Measurements from ENCODE around the gene SEMG2.

Gene SEMG2, protein sequence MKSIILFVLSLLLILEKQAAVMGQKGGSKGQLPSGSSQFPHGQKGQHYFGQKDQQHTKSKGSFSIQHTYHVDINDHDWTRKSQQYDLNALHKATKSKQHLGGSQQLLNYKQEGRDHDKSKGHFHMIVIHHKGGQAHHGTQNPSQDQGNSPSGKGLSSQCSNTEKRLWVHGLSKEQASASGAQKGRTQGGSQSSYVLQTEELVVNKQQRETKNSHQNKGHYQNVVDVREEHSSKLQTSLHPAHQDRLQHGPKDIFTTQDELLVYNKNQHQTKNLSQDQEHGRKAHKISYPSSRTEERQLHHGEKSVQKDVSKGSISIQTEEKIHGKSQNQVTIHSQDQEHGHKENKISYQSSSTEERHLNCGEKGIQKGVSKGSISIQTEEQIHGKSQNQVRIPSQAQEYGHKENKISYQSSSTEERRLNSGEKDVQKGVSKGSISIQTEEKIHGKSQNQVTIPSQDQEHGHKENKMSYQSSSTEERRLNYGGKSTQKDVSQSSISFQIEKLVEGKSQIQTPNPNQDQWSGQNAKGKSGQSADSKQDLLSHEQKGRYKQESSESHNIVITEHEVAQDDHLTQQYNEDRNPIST

DNA sequence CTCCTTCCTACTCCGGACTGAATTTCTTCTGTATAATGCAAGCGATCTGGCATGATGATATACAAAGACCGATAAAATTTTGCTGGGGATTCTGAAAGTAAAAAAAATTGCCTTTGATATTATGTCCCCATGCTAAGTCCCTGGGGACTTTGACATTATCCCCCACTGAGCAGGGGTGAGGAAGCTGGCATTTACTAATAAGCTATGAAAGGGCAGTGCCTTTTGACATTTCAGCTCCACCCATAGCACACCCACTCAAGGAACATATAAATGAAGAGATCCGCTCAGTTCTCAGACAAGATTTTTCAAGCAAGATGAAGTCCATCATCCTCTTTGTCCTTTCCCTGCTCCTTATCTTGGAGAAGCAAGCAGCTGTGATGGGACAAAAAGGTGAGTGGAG, at the start of gene SEMG2:
Gene SEMG2 (plus strand): TSS at position 298 of the 400 bp plus-strand sequence. CDS start 17 bp downstream, at position 315.
- DNase-seq (ENCODE audit: low spot score): no peak

DNA sequence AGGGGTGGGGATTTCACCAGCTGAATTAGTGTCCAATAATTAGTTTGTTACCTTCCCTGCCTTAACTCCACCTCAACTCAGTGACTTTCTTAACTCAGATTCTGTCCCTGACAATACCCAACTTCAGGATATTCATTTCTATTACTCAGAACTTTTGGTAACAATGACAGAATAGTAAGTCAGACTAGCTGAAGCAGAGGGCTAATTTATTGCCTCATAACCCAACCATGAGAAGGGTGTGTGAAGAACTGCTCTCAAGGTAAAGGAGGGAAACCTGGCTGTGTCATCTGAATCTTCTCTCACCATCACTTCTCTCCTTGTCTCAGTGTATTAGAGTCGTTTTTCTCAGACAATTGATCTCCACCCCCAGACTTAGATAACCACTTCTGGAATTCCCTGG, 47.7 kb upstream of the SEMG2 start:
- DNase-seq (ENCODE audit: low spot score): no peak

DNA sequence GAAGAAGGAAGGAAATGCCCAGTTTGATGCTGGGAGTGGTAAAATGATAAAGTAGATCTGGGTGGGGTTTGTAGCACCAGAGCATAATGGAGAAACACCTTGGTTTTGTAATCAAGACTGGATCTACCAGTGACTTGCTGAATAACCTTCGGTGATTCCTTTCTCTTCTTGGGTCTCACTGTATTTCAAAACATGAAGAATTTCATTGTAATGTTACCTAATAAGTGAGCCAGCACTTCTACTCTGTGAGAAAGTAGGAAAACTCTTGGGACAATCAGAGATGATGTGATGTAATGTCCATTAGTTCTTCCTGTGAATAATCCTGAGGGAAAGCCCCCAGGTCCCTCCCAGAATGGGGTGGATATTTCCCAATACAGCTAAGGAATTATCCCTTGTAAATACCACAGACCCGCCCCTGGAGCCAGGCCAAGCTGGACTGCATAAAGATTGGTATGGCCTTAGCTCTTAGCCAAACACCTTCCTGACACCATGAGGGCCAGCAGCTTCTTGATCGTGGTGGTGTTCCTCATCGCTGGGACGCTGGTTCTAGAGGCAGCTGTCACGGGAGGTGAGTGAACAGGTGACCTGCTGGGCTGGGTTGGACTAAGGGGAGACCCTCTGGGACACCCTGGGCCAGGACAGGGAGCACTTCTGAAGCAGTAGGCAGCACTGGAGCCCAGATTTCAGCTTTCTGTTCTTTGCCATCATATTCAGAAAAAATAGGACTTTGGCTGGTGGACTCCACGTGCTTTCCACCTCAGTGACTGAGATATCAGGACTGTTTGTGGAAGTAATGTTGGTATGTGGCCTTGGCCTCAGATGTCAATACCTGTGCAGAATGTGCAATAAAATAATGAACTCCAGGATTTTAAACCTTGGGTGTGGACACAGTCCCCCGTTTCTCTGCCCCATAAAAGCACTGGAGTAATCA, 46.5 kb upstream of the SEMG2 start, which contains the start of gene PI3:
Gene PI3 (plus strand): TSS at position 469 of the 931 bp plus-strand sequence. CDS start 21 bp downstream, at position 490.
- no peak for DNase-seq (ENCODE audit: low spot score)

DNA sequence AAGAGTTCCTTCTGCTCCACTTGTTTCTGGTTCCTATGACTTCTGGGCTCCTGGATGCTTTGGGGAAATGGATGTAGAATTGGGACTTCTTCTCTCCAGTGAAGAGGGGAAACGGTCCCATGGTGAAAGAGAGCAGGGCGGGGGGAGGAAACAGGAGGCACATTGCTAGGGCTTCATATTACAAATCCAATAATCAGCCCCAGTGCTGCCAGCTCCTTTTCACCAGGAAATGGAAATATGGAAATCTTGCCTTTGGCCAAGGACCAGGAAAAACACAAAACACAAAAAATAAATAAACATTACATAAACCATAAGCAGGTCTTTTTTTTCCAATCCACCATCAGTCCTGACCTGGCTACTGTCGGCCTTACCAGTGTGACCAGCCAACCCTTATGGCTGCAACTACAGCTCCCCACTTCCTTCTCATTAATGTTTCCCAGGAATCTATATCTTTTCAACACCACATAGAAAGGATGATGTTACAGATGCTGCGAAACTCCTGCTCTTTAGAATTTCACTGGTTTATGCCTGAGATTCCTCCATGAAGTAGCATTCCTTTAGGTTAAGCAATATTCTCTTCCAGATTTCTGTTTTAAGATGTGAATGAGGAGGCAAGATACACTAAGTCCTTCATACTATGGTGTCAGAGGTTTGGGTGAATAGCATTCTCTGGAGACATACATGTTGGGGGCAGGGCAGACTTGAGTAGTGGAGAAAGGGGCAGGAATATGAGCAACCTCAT, 44.5 kb upstream of the SEMG2 start:
- DNase-seq (ENCODE audit: low spot score): no peak

DNA sequence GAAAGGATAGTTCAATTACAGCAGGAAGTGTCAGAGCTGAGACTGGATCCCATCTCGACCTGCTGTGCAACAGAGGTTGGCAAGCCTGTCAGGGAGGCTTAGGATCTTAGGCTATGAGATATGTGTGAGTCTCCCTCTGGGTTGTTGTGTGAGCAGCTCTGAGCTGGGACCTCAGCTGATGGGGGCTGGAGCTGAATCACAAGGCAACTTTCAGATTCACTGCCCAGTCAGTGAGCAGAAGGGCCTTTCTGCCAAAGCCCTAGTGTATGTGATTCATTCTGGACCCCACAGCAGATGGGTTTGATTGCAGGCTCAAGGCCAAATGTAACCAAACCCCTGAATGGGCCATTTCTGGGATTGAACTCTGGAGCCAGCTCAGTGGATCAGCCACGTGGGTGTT, 42.0 kb upstream of the SEMG2 start:
- DNase-seq (ENCODE audit: low spot score): no peak

DNA sequence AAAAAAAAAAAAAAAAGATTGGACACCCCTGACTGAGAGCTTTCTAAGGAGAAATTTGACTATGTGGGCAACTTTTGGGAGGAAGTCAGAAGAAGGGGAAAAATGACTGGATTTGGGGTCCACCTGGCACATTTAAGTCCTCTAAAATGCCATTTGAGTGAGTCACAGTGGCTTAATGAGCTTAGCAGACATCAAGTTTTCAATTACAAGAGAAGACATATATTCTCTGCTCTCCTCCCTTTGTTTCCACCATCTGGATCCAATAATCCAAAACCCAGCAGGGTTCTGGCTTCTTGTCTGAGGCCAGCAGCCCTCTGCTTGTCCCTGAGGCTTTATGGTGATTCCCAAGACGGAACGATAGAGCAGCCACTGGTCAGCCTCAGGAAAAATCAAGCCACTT, 39.5 kb upstream of the SEMG2 start:
- no peak for DNase-seq (ENCODE audit: low spot score)

DNA sequence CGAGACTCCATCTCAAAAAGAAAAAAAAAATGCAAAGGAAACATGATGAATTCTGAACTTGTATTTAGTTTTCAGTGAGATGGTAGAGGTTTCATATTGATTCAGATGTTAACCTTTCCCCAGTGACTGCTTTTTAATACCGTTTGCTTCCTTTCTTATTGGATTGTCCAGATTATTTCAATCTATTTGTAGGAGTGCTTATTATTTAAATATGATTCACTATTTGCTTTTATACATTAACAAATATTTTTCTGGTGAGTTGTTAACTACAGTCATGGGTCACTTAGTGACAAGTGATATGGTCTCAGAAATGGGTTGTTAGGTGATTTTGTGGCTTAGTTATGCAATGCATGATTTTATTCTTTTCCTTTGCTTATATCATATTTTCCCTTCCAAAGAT, 38.1 kb upstream of the SEMG2 start:
- DNase-seq (ENCODE audit: low spot score): no peak

DNA sequence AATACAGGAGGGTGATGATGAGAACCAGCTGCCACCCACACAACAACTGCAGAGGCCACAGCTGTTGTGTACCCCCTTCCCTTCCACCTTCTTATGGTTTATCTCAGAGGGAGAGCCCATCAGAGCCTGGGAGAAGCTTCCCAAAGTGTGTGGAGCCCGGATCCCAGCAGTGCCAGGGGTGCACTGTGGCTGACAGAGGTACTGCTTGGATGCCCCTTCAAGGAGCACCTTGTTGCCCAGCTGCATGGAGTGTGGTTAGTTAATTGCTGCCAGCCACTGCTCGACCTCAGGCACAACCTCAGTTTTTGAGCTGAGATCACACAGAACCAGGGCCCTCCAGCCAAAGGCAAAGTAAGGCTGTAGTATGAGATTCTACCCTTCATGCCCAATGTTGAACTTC, 33.5 kb upstream of the SEMG2 start:
- no peak for DNase-seq (ENCODE audit: low spot score)

DNA sequence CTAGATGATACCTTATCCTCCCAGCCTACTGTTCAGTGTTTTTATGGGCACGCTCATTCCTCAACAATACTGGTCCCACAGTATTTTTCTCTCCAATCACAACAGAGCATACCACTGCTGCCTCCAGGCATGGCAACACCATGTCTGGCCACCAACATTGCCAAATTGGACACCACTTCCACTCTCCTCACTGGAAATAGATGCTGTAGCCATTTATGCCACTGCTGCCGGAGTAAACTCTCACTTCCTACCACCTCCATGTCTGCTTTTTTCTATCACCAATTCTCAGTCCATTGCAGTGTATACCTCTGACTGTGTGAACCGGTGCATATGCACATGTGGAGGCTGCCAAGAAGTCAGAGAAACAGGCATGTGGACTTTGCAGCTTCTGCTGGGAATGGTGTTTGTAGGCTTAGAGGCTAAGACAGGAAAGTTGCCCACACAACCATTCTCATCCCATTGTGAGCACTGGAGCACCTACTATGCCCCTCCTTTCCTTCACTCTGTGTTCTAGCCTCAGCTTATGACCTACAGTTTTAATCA, 32.0 kb upstream of the SEMG2 start:
- DNase-seq (ENCODE audit: low spot score): no peak

DNA sequence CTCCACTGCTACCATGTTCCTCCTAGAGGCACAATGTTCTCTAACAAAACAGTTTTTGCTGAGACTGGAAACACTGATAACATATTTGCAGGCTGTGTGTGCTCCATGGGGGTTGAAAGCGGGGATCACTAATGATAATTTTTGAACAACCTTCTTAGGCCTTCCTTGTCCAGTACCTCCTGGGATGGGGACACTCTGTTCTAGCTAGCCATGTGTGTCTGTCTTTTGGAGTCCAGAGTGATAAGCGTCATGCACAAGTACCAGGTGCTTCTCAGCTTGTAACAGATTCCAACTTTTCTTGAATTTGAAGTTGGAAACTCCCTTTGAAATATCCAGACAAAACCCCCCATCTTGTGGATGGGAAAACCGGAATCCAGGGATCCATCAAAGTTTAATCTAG, 31.3 kb upstream of the SEMG2 start:
- DNase-seq (ENCODE audit: low spot score): no peak

DNA sequence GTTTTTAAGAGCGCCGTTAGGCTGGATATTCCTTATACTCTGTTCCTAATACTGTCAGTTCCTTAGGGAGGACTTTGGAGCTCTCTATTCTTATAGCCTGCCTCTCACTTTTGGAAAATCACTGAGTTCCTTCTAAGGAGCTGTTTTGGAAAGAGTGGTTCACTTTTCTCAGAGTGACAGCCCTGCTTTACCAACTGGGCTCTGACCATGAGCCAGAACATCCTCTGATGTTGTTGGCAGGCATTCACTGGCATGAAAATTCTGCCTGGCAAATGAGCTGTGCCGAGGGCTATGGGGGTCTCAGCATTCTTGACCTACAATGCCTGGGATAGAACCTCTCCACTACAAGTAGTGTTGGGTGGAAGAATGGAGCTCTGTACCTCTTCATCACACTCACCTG, 29.2 kb upstream of the SEMG2 start:
- no peak for DNase-seq (ENCODE audit: low spot score)

DNA sequence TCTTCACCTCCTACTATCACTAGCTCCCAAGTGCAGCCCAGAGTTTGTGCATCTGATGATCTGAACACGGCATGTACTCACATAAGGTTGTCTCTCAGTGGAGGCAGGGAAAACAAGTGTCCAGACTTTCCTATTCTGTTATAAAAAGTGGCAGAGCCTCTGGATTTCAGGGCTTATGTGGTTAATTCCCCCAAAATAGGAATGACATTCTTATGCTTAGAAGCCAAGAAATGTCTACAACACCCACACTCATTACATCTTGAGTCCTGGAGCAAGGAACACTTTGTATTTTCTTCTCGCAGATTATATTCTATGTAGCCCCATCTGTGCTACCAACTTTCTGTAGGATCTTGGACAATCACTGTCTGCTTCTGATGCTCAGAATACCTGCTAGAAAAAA, 27.8 kb upstream of the SEMG2 start:
- DNase-seq (ENCODE audit: low spot score): no peak

DNA sequence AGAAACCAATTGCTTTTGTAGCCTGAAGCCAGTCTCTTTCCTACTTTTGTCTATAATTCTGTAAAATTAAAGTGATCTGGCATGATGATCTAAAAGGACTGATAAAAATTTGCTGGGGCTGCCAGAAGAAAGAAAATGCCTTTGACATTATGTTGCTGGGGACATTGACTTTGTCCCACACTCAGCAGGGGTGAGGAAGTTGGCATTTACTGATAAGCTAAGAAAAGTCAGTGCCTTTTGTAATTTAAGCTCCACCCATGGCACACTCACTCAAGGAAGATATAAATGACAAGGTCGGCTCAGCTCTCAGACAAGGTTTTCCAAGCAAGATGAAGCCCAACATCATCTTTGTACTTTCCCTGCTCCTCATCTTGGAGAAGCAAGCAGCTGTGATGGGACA, 14.4 kb upstream of the SEMG2 start, which contains the start of gene SEMG1:
Gene SEMG1 (plus strand): TSS at position 309 of the 400 bp plus-strand sequence. CDS start 21 bp downstream, at position 330.
- no peak for DNase-seq (ENCODE audit: low spot score)

DNA sequence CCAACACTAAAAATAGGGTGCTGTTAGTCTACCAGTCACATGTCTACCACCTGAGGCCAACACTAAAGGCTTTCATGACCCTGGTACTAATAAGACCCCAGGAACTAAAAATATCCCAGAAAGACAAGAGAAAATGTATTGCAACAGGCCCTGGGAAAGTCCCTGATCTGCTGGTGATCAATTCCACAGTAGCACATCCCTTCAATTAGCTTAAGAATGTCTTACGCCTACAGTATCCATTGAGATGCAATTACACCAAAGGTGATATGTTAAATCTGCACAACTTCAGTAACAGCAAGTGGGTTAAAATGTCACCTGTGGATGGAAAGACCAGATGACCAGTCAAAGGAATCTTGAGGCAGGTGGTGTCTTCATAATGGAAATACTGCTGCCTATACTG, 11.2 kb upstream of the SEMG2 start:
- no peak for DNase-seq (ENCODE audit: low spot score)

DNA sequence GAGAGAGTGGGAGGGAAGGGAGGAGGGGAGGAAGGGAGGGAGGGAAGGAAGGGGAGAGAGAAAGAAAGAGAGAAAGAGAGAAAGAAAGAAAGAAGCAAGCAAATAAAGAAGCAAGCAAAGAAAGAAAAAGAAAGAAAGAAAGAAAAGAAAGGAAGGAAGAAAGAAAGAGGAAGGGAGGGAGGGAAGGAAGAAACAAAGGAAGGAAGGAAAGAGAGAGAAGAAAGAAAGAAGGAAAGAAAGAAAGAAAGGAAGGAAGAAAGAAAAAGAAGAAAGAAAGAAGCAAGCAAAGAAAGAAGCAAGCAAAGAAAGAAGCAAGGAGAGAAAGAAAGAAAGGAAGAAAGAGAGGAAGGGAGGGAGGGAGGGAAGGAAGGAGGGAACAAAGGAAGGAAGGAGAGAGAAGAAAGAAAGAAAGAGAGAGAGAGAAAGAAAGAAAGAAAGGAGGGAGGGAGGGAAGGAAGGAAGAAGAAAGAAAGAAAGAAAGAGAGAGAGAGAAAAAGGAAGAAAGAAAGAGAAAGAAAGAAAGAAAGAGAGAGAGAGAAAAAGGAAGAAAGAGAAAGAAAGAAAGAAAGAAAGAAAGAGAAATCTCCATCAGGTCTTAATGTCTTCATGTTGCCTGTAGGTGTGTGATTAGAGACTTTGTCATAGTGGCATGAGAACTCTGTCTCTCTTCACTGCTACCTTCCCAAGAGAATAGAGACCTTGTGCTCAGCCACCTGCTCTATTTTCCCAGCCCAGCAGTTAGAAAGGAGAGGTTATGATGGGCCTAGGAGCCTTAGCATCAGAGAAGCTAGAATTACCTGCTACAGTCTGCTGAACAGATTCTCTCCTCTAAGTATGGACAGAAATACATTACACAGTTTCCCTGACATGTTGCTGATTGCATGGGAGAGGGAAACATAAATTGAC, 9.4 kb upstream of the SEMG2 start:
- no peak for DNase-seq (ENCODE audit: low spot score)

DNA sequence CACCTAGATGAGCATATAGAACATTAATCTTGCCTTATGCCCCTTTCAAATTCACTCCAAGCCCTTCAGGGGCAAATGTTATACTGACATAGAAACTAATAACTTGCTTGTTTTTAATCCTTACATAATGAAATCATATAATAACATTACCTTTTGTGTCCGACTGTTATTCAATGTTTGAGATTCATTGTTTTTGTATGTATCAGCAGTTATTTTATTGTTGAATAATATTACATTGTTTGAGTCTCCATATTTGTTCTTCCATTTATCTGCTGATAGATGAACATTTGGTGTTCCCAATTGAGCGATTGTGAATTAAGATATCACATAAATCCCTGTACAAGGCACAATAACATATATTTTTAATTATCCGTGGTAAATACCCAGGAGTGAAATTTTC, 8.3 kb upstream of the SEMG2 start:
- no peak for DNase-seq (ENCODE audit: low spot score)

DNA sequence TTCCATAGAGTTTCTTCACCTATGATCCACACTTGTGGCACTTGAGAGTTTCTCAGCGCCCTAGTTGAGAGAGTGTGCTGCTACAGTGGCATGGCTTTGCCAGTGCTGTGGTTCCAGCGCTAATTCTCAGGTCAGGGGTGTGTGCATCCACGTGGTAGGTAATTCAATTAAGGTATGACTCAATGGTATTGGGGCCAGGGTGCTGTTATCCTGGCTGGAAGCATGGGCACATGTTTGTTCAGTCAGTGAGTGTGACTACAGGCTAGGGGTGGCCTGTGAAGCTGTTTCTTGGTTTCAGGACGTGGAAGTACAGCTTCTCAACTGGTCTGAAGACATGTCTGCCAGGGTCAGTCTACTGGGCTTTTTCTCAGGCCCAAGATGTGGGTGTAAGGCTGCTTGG, 3.0 kb upstream of the SEMG2 start:
- no peak for DNase-seq (ENCODE audit: low spot score)

DNA sequence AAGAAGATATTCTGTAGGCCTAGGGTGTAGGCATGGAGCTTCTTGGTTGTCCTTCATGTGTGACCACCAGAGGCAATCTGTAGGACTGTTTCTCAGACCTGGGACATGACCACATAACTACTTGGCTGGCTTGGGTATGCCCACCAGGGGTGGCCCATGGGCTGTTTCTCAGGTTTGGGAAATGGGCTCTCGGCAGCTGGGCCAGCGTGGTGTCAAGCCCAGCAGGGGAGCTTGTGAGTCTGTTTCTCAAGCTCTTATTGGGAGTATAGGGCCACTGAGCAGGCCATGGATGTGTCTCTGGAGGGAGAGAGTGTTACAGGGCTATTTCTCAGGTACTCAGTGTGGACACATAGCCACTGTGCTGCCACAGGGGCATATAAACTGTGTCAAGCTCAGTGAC, 2.5 kb upstream of the SEMG2 start:
- no peak for DNase-seq (ENCODE audit: low spot score)

DNA sequence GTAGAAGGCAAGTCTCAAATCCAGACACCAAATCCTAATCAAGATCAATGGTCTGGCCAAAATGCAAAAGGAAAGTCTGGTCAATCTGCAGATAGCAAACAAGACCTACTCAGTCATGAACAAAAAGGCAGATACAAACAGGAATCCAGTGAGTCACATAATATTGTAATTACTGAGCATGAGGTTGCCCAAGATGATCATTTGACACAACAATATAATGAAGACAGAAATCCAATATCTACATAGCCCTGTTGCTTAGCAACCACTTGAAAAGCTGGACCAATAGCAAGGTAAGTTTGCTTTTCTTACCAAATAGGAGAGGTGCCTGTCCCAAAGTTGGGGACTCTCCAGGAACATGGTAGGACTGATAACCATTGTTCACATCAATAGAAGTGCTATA, 2.0 kb downstream of the SEMG2 start:
- DNase-seq (ENCODE audit: low spot score): no peak

DNA sequence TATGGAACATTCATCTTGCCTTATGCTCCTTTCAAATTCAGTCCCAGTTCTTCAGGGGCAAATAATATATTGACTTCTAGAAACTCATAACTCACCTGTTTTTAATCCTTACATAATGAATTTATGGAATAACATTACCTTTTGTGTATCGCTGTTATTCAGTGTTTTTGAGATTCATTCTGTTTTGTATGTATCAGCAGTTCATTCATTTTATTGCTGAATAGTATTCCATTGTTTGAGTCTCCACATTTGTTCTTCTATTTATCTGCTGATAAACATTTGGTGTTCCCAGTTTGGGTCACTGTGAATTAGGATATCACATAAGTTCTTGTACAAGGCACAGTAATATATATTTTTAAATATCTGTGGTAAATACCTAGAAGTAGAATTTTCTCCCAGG, 5.1 kb downstream of the SEMG2 start:
- DNase-seq (ENCODE audit: low spot score): no peak
